GM18858 (cell line): ENCODE data around the gene IL4I1.

Experiments
- ATAC-seq: cut with Tn5 transposase; IDR thresholded peaks from one replicate; pipeline ENCODE4 v1.9.1; 2021; ENCODE audit not compliant: unreplicated experiment

Gene IL4I1

GRCh38 chr19:49895566-49896297, 955 bp downstream of the IL4I1 start:
- ATAC-seq: no peak

DNA sequence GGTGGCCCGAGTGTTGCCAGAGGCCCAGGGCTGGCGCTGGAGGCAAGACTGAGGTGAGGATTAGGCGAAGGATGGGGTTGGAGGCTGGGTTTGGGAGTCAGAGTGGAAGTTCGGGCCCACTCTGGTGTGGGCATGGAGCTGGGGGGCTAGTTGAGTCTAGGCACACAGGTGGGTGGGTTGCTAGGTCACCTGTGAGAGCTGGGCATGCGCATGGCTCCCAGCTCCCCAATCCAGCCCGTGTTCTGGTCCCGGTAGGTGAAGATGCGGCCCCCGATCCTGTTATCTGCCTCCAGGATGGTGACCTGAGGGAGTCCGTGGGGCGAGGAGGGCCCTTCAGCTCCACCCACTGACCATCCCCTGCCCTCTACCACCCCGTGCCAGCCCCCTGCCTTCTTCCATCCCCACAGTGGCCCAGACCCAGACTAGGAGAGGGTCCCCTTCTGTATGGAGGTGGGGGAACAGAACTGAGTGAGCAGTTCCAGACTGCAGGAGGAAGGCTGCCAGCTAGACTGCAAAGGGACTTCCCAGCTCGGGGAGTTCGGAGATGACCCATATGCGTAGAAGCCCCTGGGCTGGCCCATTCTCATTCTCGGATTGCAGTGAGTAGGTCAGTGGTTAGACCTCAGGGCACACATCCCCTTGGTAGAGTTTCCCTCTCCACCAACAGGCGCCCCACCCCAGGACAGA, 1.7 kb downstream of the IL4I1 start:
- no peak for ATAC-seq

GRCh38 chr19:49894011-49894664, 2.5 kb downstream of the IL4I1 start:
- ATAC-seq: no peak

- ATAC-seq: no peak
Measured at GRCh38 chr19:49892716-49893115, 4.0 kb downstream of the IL4I1 start.

- ATAC-seq: no peak
Measured at GRCh38 chr19:49891393-49891792, 5.3 kb downstream of the IL4I1 start.

GRCh38 chr19:49890349-49891311, 6.1 kb downstream of the IL4I1 start:
- ATAC-seq: no peak

DNA sequence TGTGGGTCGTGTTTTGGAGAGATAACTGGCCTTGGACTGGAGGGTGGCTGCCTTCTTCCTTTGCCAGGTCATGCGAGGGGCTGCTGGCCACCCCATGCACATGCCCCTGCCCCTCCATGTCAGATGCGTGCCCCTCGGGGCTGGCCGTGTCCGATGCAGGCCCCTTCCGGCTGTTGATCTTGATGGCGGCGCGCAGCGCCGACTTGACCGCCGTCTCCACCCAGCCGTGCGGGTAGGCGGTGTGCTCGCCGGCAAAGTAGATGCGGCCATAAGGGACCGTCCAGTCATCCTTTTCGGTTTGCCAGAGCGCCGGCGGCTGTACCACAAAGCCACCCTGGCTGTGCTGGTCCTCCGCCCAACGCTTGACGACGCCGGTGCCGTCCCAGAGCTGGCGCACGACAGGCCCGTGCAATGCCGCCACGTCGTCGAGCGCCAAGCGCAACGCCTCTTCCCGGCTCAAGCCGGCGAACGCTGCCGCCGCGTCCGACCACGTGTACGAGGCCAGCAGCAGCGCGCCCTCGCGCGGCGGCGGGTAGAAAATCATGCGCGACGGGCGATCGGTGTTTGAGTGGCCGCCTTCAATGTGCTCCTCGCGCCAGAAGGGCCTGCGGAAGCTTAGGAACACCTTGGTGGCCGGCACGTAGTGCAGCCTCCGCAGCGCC, 6.9 kb downstream of the IL4I1 start:
- ATAC-seq: no peak

GRCh38 chr19:49889038-49889686, 7.5 kb downstream of the IL4I1 start:
- no peak for ATAC-seq

- no peak for ATAC-seq
Measured at GRCh38 chr19:49888510-49888824, 8.2 kb downstream of the IL4I1 start.

GRCh38 chr19:49887665-49888509, 8.8 kb downstream of the IL4I1 start:
- ATAC-seq: no peak

GRCh38 chr19:49887037-49887664, 9.5 kb downstream of the IL4I1 start:
- no peak for ATAC-seq

- no peak for ATAC-seq
Measured at GRCh38 chr19:49884760-49885159, 11.9 kb downstream of the IL4I1 start.

GRCh38 chr19:49884109-49884508, 12.6 kb downstream of the IL4I1 start:
- no peak for ATAC-seq

DNA sequence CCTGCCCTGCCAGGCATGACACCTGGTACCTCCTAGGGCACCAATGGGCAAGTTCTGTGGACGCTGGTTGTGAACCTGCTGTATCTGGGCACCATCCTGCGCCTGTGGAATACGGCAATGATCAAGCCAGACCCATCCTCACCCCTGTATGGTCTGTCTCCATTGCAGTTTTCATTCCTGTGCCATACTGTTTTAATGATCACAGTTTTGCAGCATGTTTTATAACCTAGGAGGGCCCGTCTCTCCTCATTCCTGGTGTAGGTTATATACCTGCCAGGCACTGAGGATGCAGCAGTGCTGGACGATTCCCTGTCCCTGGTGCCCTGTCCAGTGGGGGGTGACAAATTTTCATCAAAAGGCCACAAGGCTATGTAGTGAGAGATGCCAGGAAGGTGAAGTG, 13.6 kb downstream of the IL4I1 start:
- ATAC-seq: no peak

DNA sequence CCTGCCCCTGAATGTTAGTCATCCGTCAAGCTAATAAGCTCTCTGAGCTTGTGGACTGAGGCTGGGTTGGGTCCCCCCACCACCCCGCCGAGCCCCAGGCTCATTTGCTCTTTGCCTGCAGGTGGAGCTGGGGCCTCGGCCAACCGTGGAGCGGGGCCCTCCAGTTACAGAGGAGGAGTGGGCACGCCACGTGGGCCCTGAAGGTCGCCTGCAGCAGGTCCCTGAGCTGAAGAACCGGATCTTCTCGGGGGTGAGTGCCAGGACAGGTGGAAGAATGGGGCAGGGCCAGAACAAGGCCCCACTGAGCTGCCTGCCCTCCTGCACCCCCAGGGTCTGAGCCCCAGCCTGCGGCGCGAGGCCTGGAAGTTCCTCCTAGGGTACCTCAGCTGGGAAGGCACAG, 14.0 kb downstream of the IL4I1 start:
- no peak for ATAC-seq

- no peak for ATAC-seq
Measured at GRCh38 chr19:49881672-49882394, 14.9 kb downstream of the IL4I1 start.

DNA sequence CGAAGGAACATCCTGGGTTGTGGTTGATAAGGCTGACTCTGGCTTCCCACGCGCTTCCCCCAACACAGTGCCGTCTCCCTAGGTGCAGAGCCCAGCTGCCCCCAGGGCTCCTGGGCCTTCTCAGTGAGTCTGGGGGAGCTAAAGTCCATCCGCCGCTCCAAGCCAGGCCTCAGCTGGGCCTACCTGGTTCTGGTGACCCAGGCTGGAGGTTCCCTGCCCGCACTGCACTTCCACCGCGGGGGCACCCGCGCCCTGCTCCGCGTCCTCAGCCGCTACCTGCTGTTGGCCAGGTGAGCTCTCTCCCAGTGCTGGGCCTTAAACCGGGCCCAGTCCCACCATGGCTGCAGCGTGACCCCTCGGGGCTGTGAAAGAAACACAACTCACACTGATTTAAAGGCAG, 15.5 kb downstream of the IL4I1 start:
- no peak for ATAC-seq
